Colonic mucosa (tissue), 4 donors: ENCODE results near the gene GMDS. TPM values are rescaled to one million over a fixed set of nuclear protein-coding genes. Genes with fewer than 3 reads are reported as not detected.

Experiments used
- DNase-seq: peaks from one replicate; pipeline ENCODE4 v3.0.0-alpha.2; 2020
- H3K27ac ChIP-seq: fragments of 200-600 bp; one replicate; pipeline ENCODE4 v1.8.0; 2021
- H3K27me3 ChIP-seq: fragments of 200-600 bp; one replicate; pipeline ENCODE4 v1.8.0; 2021
- H3K36me3 ChIP-seq: fragments of 200-600 bp; one replicate; pipeline ENCODE4 v1.8.0; 2021
- H3K4me1 ChIP-seq: fragments of 200-600 bp; one replicate; pipeline ENCODE4 v1.8.0; 2021; ENCODE audit warnings: mild to moderate bottlenecking
- H3K4me3 ChIP-seq: fragments of 200-600 bp; one replicate; pipeline ENCODE4 v1.8.0; 2021
- H3K9ac ChIP-seq, 2 donors: one replicate each; pipeline ENCODE4 v1.7.0; 2013; ENCODE audit warnings: control low read depth in 2 of 2, low read depth in 2 of 2, low read length in 2 of 2
- H3K9me3 ChIP-seq: fragments of 200-600 bp; one replicate; pipeline ENCODE4 v1.8.0; 2021
- CTCF ChIP-seq: fragments of 200-600 bp; IDR thresholded peaks from one replicate; pipeline ENCODE4 v1.8.0; 2022; ENCODE audit warnings: antibody characterized with exemption, mild to moderate bottlenecking
- intact Hi-C: fragments of 100-400 bp; cut with DNase I; formaldehyde crosslinking; loops from one replicate; pipeline ENCODE4 v1.14.1; 2022
- total RNA-seq, 2 donors: library from RNA; stranded (reverse); fragmentation: NEBNext Ultra II Directional in 1 of 2; extraction: Animal tissue kit (Norgen Biotek cat#: 25700) in 1 of 2; gene quantifications; one replicate each; pipeline ENCODE4 v1.2.1, GENCODE V29; 2021
- donor health status: healthy.
- donor health status: DM: no; HTN: no; CAD: no.
- donor health status: DM: no; HTN: no; CAD: no.

The GMDS gene
- total RNA-seq, 2 donors from 2014 or later = 247 to 272 TPM

- H3K36me3 ChIP-seq = no peaks in the 10 kb centered on the region
- DNase-seq = no peak
- H3K4me3 ChIP-seq = no peak overlapping the region
- no peaks in the 10 kb centered on the region for H3K27me3 ChIP-seq
- no peak for TF ChIP-seq CTCF
- intact Hi-C loops = no loop called here
- no peaks in the 10 kb centered on the region for H3K4me1 ChIP-seq
- no peak overlapping the region for H3K9ac ChIP-seq
- H3K27ac ChIP-seq = no peak overlapping the region
- H3K9me3 ChIP-seq = no peaks in the 10 kb centered on the region
Observed at GRCh38 chr6:1662534-1662933, 582.9 kb downstream of the GMDS start.

GRCh38 chr6:1659816-1660215 is 585.6 kb downstream of the GMDS start:
- TF ChIP-seq CTCF = no peak
- DNase-seq = no peak
- Histone ChIP-seq H3K9ac (no peak overlapping the region), H3K36me3 (no peaks in the 10 kb centered on the region), H3K27ac (no peak overlapping the region), H3K4me3 (no peak overlapping the region), H3K4me1 (no peaks in the 10 kb centered on the region), H3K27me3 (no peaks in the 10 kb centered on the region), H3K9me3 (no peaks in the 10 kb centered on the region)
- intact Hi-C loops = no loop called here

- Histone ChIP-seq H3K36me3 (no peaks in the 10 kb centered on the region), H3K9me3 (no peaks in the 10 kb centered on the region), H3K27ac (no peak overlapping the region), H3K4me3 (no peak overlapping the region), H3K4me1 (no peaks in the 10 kb centered on the region), H3K9ac (no peak overlapping the region), H3K27me3 (no peaks in the 10 kb centered on the region)
- TF ChIP-seq CTCF = no peak
- DNase-seq = no peak
- intact Hi-C loops = no loop called here
Observed at GRCh38 chr6:1658212-1659005, 587.0 kb downstream of the GMDS start.

- TF ChIP-seq CTCF = no peak
- H3K4me1 ChIP-seq = no peaks in the 10 kb centered on the region
- no peak for DNase-seq
Observed at GRCh38 chr6:1657771-1658165, 587.6 kb downstream of the GMDS start.

GRCh38 chr6:1657116-1657770 is 588.2 kb downstream of the GMDS start:
- TF ChIP-seq CTCF = no peak
- no peak for DNase-seq
- intact Hi-C loops = no loop called here
- H3K9ac ChIP-seq = no peak overlapping the region
- no peak overlapping the region for H3K27ac ChIP-seq
- no peaks in the 10 kb centered on the region for H3K9me3 ChIP-seq
- no peak overlapping the region for H3K4me3 ChIP-seq
- H3K36me3 ChIP-seq = no peaks in the 10 kb centered on the region
- no peaks in the 10 kb centered on the region for H3K4me1 ChIP-seq
- no peaks in the 10 kb centered on the region for H3K27me3 ChIP-seq

More at GRCh38 chr6:1657771-1658165, 587.6 kb downstream of the GMDS start:
- H3K9ac ChIP-seq = no peak overlapping the region
- no peaks in the 10 kb centered on the region for H3K9me3 ChIP-seq
- H3K27ac ChIP-seq = no peak overlapping the region
- intact Hi-C loops = no loop called here
- H3K36me3 ChIP-seq = no peaks in the 10 kb centered on the region
- H3K27me3 ChIP-seq = no peaks in the 10 kb centered on the region
- no peak overlapping the region for H3K4me3 ChIP-seq
